ENCODE results near the gene RNF157. TPM values are rescaled to one million over a fixed set of nuclear protein-coding genes. Genes with fewer than 3 reads are reported as not detected.
"Not testable (repeated sequence)": the region's sequence is repeated elsewhere in the genome, so short reads cannot be mapped to it uniquely, and the experiment has no call there.

The RNF157 gene
- total RNA-seq, 2 donors from 2014 or later = 91.9 to 100 TPM

DNA sequence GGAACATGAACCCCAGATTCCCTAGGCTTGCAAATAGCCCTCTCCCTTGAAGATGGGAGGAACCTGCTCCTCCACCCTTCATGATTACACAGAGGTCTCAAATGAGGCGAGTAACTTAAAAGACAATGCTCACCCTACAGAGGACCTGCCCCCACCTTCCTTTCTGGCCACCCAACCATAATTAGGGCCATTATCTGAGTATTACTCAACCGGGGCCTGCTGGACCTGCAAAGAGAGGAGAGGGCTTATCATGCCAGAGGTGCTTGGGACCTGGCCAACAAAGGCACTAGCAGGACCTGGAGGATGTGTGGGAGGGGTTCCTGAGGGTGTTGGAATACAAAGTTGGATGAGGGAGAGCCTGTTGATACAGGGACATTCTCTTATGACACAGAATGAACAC lies 42.4 kb downstream of the RNF157 start:
- H3K36me3 Mint-ChIP-seq (ENCODE audit: insufficient read depth in 2 of 2) = peaks cover 28 to 31% of the 10 kb centered on the region in 2 donors
- ATAC-seq (replicated peaks in 1 of 2) = no peak
- H3K9me3 Mint-ChIP-seq = no peaks in the 10 kb centered on the region
- H3K4me1 Mint-ChIP-seq (ENCODE audit: low read depth) = peaks cover 85% of the 10 kb centered on the region
- no peaks in the 10 kb centered on the region for H3K27me3 Mint-ChIP-seq (ENCODE audit: low read depth)
- no peak overlapping the region for H3K4me3 Mint-ChIP-seq
- no peak for DNase-seq
- H3K27ac Mint-ChIP-seq = peak overlapping the region; percentile 12

- Mint-ChIP-seq H3K4me1 (ENCODE audit: low read depth) (peaks cover 89% of the 10 kb centered on the region), H3K36me3 (ENCODE audit: insufficient read depth in 2 of 2) (peaks cover 28 to 31% of the 10 kb centered on the region in 2 donors), H3K9me3 (no peaks in the 10 kb centered on the region), H3K4me3 (no peak overlapping the region), H3K27ac (no peak overlapping the region), H3K27me3 (ENCODE audit: low read depth) (no peaks in the 10 kb centered on the region)
- ATAC-seq (replicated peaks in 1 of 2) = no peak
- no peak for DNase-seq
These were observed 43.6 kb downstream of the RNF157 start for GRCh38 chr17:76196675-76197074.

DNA sequence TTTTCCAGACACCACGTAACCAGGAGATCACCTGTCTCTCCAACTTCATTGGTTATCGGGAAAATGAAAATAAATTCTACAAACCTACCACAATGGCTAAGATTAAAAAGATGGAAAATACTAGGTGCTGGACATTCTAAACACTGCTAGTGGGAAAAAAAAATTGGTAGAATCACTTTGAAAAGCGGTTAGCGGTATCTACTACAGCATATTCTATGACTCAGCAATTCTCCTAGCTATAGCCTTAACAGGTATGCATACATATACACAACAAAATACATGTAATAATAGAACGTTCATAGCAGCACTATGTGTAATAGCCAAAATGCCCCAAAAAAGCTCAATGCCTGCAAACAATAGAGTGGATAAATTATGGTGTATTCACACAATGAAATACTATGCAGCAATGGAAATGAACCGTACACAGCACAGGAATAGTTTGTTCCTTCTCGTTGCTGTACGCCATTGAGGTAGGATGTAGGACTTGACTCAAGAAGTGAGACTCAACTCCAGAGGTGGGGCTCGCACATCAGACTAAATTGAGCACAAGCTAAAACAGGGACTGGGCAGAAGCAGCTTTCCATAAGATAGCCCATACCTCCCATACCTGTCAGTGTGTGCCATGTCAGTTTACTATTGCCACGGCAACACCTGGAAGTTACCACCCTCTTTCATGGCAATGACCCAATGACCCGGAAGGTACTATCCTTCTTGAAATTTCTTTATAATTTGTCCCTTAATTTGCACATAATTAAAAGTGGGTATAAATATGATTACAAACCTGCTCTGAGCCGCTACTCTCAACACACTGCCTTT lies 44.8 kb downstream of the RNF157 start:
- Mint-ChIP-seq H3K4me1 (ENCODE audit: low read depth) (peaks cover 92% of the 10 kb centered on the region), H3K27ac (peak overlapping the region; percentile 76), H3K27me3 (ENCODE audit: low read depth) (no peaks in the 10 kb centered on the region), H3K4me3 (no peak overlapping the region), H3K9me3 (no peaks in the 10 kb centered on the region), H3K36me3 (ENCODE audit: insufficient read depth in 2 of 2) (peaks cover 28 to 31% of the 10 kb centered on the region in 2 donors)
- DNase-seq (no peak), ATAC-seq (replicated peaks in 1 of 2) (no peak)

- Mint-ChIP-seq H3K27ac (peak overlapping the region; percentile 99), H3K27me3 (ENCODE audit: low read depth) (no peaks in the 10 kb centered on the region), H3K9me3 (no peaks in the 10 kb centered on the region), H3K36me3 (ENCODE audit: insufficient read depth in 2 of 2) (peaks cover 22 to 25% of the 10 kb centered on the region in 2 donors), H3K4me1 (ENCODE audit: low read depth) (peaks cover 92% of the 10 kb centered on the region), H3K4me3 (peak overlapping the region; percentile 60 to 83)
- DNase-seq = peak; percentile 39 to 55
- ATAC-seq (replicated peaks in 1 of 2) = peak in 1 of 2 donors; percentile 17
These were observed 46.7 kb downstream of the RNF157 start for GRCh38 chr17:76193591-76193990.

DNA sequence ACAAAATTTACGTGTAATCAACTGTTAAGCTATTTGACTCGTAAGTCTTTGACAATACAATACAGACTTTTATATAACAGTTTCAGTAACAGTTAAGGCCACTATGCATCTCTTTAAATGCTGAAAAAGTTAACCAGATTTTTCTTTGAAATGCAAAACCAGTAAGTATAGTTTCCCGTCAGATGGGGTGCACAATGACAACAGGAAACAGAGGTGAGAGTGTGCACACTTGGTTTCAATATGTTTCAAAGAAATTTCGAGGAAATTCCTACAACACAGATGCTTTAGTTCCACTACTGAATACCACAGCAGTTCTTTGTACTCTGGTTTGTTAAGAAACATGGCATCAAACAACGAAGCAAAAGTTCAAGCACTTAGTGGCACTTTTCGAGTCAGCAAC lies 48.4 kb downstream of the RNF157 start:
- no peaks in the 10 kb centered on the region for H3K9me3 Mint-ChIP-seq
- DNase-seq = peak; percentile 54 to 61

DNA sequence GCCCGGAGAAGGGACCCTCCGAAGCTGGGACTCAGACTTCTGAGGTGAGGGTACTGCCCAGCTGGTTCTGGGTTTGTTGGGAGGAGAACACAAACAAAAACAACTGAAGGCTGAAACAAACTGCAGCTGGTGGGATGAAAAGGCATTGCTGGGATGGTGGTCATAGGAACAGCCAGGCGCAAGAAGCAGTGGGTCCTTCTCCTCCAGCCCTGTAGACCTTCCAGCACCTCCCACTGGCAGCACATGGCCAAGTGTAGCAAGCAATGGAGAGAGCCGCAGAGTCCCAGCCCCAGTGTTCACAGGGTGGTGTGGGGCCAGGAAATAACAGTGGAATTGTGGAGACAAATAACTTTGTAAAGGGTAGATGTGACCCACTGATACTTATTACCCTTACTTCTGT lies 50.6 kb downstream of the RNF157 start:
- DNase-seq (no peak), ATAC-seq (replicated peaks in 1 of 2) (no peak)
- Mint-ChIP-seq H3K36me3 (ENCODE audit: insufficient read depth in 2 of 2) (peaks cover 11 to 20% of the 10 kb centered on the region in 2 donors), H3K27me3 (ENCODE audit: low read depth) (no peaks in the 10 kb centered on the region), H3K9me3 (no peaks in the 10 kb centered on the region), H3K27ac (peak overlapping the region; percentile 95), H3K4me1 (ENCODE audit: low read depth) (peaks cover 96% of the 10 kb centered on the region), H3K4me3 (peak overlapping the region; percentile 66 to 80)

More for the DNA sequence above, 48.4 kb downstream of the RNF157 start:
- peak; percentile 86 to 90 for ATAC-seq (replicated peaks in 1 of 2)
- Mint-ChIP-seq H3K36me3 (ENCODE audit: insufficient read depth in 2 of 2) (peaks cover 17 to 27% of the 10 kb centered on the region in 2 donors), H3K4me1 (ENCODE audit: low read depth) (peaks cover 91% of the 10 kb centered on the region), H3K27me3 (ENCODE audit: low read depth) (no peaks in the 10 kb centered on the region), H3K4me3 (peak overlapping the region; percentile 60 to 83), H3K27ac (peak overlapping the region; percentile 99)

GRCh38 chr17:76189247-76189646 lies 51.0 kb downstream of the RNF157 start:
- Mint-ChIP-seq H3K36me3 (ENCODE audit: insufficient read depth in 2 of 2) (peaks cover 14 to 16% of the 10 kb centered on the region in 2 donors), H3K4me3 (peak overlapping the region; percentile 66 to 80)
- DNase-seq = no peak

GRCh38 chr17:76188213-76189016 lies 51.9 kb downstream of the RNF157 start:
- Mint-ChIP-seq H3K36me3 (ENCODE audit: insufficient read depth in 2 of 2) (peaks cover 10 to 14% of the 10 kb centered on the region in 2 donors), H3K9me3 (no peaks in the 10 kb centered on the region), H3K27me3 (ENCODE audit: low read depth) (no peaks in the 10 kb centered on the region), H3K27ac (peak overlapping the region; percentile 95), H3K4me1 (ENCODE audit: low read depth) (peaks cover 89% of the 10 kb centered on the region), H3K4me3 (peak overlapping the region; percentile 46 to 76)
- no peak for DNase-seq
- ATAC-seq (replicated peaks in 1 of 2) = no peak

More at GRCh38 chr17:76189247-76189646, 51.0 kb downstream of the RNF157 start:
- Mint-ChIP-seq H3K27me3 (ENCODE audit: low read depth) (no peaks in the 10 kb centered on the region), H3K27ac (peak overlapping the region; percentile 95), H3K4me1 (ENCODE audit: low read depth) (peaks cover 96% of the 10 kb centered on the region), H3K9me3 (no peaks in the 10 kb centered on the region)
- no peak for ATAC-seq (replicated peaks in 1 of 2)

GRCh38 chr17:76186774-76187173 lies 53.5 kb downstream of the RNF157 start:
- Mint-ChIP-seq H3K4me1 (ENCODE audit: low read depth) (peaks cover 81% of the 10 kb centered on the region), H3K36me3 (ENCODE audit: insufficient read depth in 2 of 2) (peaks cover 13 to 15% of the 10 kb centered on the region in 2 donors), H3K27ac (peak overlapping the region; percentile 85)
- H3K9me3 Mint-ChIP-seq; H3K4me3 Mint-ChIP-seq; DNase-seq; ATAC-seq (replicated peaks in 1 of 2); H3K27me3 Mint-ChIP-seq (ENCODE audit: low read depth): not testable (repeated sequence)

- peak overlapping the region; percentile 63 for H3K27ac Mint-ChIP-seq
- H3K4me1 Mint-ChIP-seq (ENCODE audit: low read depth) = peaks cover 81% of the 10 kb centered on the region
- ATAC-seq (replicated peaks in 1 of 2) (no peak), DNase-seq (no peak)
- H3K27me3 Mint-ChIP-seq (ENCODE audit: low read depth) = no peaks in the 10 kb centered on the region
- H3K4me3 Mint-ChIP-seq = no peak overlapping the region
- H3K36me3 Mint-ChIP-seq (ENCODE audit: insufficient read depth in 2 of 2) = peaks cover 10 to 12% of the 10 kb centered on the region in 2 donors
- no peaks in the 10 kb centered on the region for H3K9me3 Mint-ChIP-seq
These were observed 56.0 kb downstream of the RNF157 start for GRCh38 chr17:76184290-76184689.

GRCh38 chr17:76182016-76182764 lies 58.1 kb downstream of the RNF157 start:
- ATAC-seq (replicated peaks in 1 of 2) (peak; percentile 76), DNase-seq (peak; percentile 90 to 96)
- H3K27me3 Mint-ChIP-seq (ENCODE audit: low read depth) = no peaks in the 10 kb centered on the region
- H3K4me1 Mint-ChIP-seq (ENCODE audit: low read depth) = peaks cover 78% of the 10 kb centered on the region
- H3K4me3 Mint-ChIP-seq = peak overlapping the region; percentile 48 to 61
- H3K9me3 Mint-ChIP-seq = no peaks in the 10 kb centered on the region
- H3K27ac Mint-ChIP-seq = peak overlapping the region; percentile 85
- H3K36me3 Mint-ChIP-seq (ENCODE audit: insufficient read depth in 2 of 2) = peaks cover 3 to 7% of the 10 kb centered on the region in 2 donors
